ENCODE results near the gene EIF4ENIF1. TPM values are rescaled to one million over a fixed set of nuclear protein-coding genes. Genes with fewer than 3 reads are reported as not detected.

EIF4ENIF1 gene
- total and polyA plus RNA-seq, 2 donors (not counting 1 experiment from before 2014, with no cell fraction given) = 13.9 to 25.7 TPM

GRCh38 chr22:31393893-31394292 is 95.7 kb downstream of the EIF4ENIF1 start:
- H3K79me2 ChIP-seq (ENCODE audit: control insufficient read depth, insufficient read depth, low read length) = no peaks in the 10 kb centered on the region

More at GRCh38 chr22:31393893-31394292, 95.7 kb downstream of the EIF4ENIF1 start:
- no peak for DNase-seq (ENCODE audit: low read depth in 2 of 2)
- TF ChIP-seq CTCF (conservative IDR thresholded peaks at IDR 0.05 in 1 of 2, IDR thresholded peaks at IDR 0.05 in 1 of 2; ENCODE audit: low read depth in 1 of 2, low read length in 2 of 2) (no peak), EZH2 (IDR thresholded peaks at IDR 0.05; ENCODE audit: low read length, missing control alignments) (no peak)
- H4K20me1 ChIP-seq (ENCODE audit: control insufficient read depth, extremely low read depth, insufficient read depth, low read length) = no peaks in the 10 kb centered on the region
- H3K36me3 ChIP-seq (ENCODE audit: control insufficient read depth, insufficient read depth, low read length) = no peaks in the 10 kb centered on the region
- no peak overlapping the region for H3K4me2 ChIP-seq (ENCODE audit: extremely low read depth, insufficient read depth, low read length)
- no peaks in the 10 kb centered on the region for H3K27me3 ChIP-seq (ENCODE audit: control insufficient read depth, insufficient read depth, low read length)
- no peak overlapping the region for H3K27ac ChIP-seq (ENCODE audit: insufficient read depth, low read length)
- H3K4me1 ChIP-seq (ENCODE audit: control insufficient read depth, extremely low read depth, insufficient read depth, low read length) = no peaks in the 10 kb centered on the region
- H3K9me3 ChIP-seq (ENCODE audit: control insufficient read depth, insufficient read depth, low read depth, low read length) = no peaks in the 10 kb centered on the region
- no peak overlapping the region for H2AFZ ChIP-seq (ENCODE audit: low read length)
- H3K9ac ChIP-seq (ENCODE audit: insufficient read depth, low read length) = no peak overlapping the region
- no peak overlapping the region for H3K4me3 ChIP-seq (replicated peaks in 1 of 4; ENCODE audit: control extremely low read depth in 1 of 4, insufficient read depth in 1 of 4, low read depth in 3 of 4, low read length in 4 of 4)

Other genes with a start within 250 kb of the EIF4ENIF1 start
- 32.4 and 81.6 TPM in 2 replicates for gene PIK3IP1, start 197.4 kb downstream of the EIF4ENIF1 start, total RNA-seq
- gene PIK3IP1, start 197.4 kb downstream of the EIF4ENIF1 start, polyA plus RNA-seq = 18.1 and 32.1 TPM in 2 replicates
- 14.4 and 15.9 TPM in 2 replicates for gene PATZ1, start 143.5 kb downstream of the EIF4ENIF1 start, total RNA-seq
- 6.1 and 6.7 TPM in 2 replicates for gene PATZ1, start 143.5 kb downstream of the EIF4ENIF1 start, polyA plus RNA-seq
- gene DRG1, start 90.2 kb downstream of the EIF4ENIF1 start, total RNA-seq = 73.2 and 78.8 TPM in 2 replicates
- gene DRG1, start 90.2 kb downstream of the EIF4ENIF1 start, polyA plus RNA-seq = 76.4 and 91.9 TPM in 2 replicates
- gene SFI1, start 6.7 kb upstream of the EIF4ENIF1 start, total RNA-seq = 10.0 and 11.4 TPM in 2 replicates
- 3.6 and 6.2 TPM in 2 replicates for gene SFI1, start 6.7 kb upstream of the EIF4ENIF1 start, polyA plus RNA-seq
- gene PISD, start 172.4 kb upstream of the EIF4ENIF1 start, total RNA-seq = 20.5 and 25.6 TPM in 2 replicates
- 21.1 and 24.5 TPM in 2 replicates for gene PISD, start 172.4 kb upstream of the EIF4ENIF1 start, polyA plus RNA-seq

All from fibroblast of lung (primary cell).